Right lung (tissue), 5 donors: ENCODE measurements around the gene PAQR8. TPM values are rescaled to one million over a fixed set of nuclear protein-coding genes. Genes with fewer than 3 reads are reported as not detected.
"Not testable (repeated sequence)": the region's sequence is repeated elsewhere in the genome, so short reads cannot be mapped to it uniquely, and the experiment has no call there.

Source experiments
- DNase-seq, 2 donors: peaks; one replicate each; pipeline ENCODE4 v3.0.0-alpha.2; 2013
- polyA plus RNA-seq, 5 donors: library from polyadenylated mRNA; unstranded; fragments of 120-200 nt; gene quantifications; one replicate each; pipeline versions ENCODE4 v1.2.1 to v1.2.3, GENCODE V29; 2013; ENCODE audit warnings: inconsistent platforms in 1 of 5, low replicate concordance in 1 of 5; ENCODE audit not compliant: insufficient read length in 5 of 5, insufficient read depth in 1 of 5

The PAQR8 gene
- polyA plus RNA-seq, 5 donors, result 13.4 to 20.8 (median 17.6) TPM

- DNase-seq, result no peak
Measured at GRCh38 chr6:52373151-52373690, 11.3 kb downstream of the PAQR8 start.

GRCh38 chr6:52374247-52374646 is 12.3 kb downstream of the PAQR8 start:
- no peak for DNase-seq

- no peak for DNase-seq
Measured at GRCh38 chr6:52375780-52376556, 14.0 kb downstream of the PAQR8 start.

GRCh38 chr6:52376763-52377162 is 14.8 kb downstream of the PAQR8 start:
- DNase-seq, result no peak

- DNase-seq, result no peak
Measured at GRCh38 chr6:52377538-52378221, 15.7 kb downstream of the PAQR8 start.

DNA sequence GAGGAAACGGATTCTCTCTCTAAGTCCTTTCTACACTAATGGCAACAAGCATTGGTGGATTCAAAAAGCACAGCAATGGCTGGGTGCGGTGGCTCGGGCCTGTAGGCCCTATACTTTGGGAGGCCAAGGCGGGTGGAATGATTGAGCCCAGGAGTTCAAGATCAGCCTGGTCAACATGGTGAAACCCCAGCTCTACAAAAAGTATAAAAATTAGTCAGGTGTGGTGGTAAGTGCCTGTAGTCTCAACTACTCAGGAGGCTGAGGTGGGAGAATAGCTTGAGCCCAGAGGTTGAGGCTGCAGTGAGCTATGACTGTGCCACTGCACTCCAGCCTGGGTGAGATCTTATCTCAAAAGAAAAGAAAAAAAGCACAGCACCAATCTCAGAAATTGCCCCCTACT is 19.3 kb downstream of the PAQR8 start:
- DNase-seq, result no peak

DNA sequence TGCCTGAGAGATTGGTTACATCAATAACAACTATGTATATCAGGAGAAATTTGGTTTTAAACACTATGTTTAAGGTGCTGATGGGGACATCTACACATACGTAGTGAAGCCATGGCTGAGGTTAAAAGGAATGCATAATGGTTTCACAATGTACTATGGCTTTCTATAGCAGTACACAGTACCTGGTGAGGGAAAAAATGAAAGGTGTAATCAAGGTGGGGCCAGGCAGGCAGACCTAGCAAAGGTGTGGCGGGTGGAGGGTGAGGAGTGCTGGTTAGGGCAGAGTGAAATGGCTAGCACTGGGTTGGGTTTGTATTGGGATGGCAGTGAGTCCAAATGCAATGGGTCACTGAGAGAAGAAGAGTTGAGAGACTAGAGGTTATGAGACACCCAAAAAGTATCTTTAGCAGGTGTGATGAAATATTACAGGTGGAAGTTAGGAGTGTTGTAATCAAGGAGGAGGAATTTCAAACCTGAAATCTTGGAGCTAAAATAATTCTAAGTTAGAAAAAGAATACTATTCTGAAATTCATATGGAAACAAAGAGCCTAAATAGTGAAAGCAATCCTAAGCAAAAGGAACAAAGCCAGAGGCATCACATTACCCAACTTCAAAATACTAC is 22.3 kb downstream of the PAQR8 start:
- DNase-seq, result no peak

- no peak for DNase-seq
Measured at GRCh38 chr6:52385074-52385473, 23.1 kb downstream of the PAQR8 start.

GRCh38 chr6:52388119-52388518 is 26.2 kb downstream of the PAQR8 start:
- not testable (repeated sequence) for DNase-seq

- DNase-seq, result no peak
Measured at GRCh38 chr6:52388790-52389189, 26.8 kb downstream of the PAQR8 start.

- DNase-seq, result no peak
Measured at GRCh38 chr6:52389264-52389625, 27.3 kb downstream of the PAQR8 start.

- peak; percentile 30 to 35 for DNase-seq
Measured at GRCh38 chr6:52389626-52390360, 27.8 kb downstream of the PAQR8 start.

DNA sequence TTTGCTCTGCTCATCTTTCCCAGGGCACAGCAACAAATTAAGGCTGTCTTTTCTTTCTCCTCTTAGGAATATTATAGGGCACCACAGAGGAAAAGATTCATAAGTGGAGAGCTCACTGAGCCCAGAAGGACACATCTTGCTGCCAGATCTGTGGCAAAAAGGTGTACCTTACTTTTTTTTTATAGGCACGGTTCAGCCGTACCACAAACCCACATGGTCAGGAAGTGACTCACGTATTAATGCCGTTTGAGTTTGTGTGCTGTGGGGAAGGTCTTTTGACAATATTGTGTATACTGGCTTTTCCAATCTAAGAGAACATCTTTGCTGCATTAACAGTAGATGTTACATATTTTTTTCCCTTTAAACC is 28.4 kb downstream of the PAQR8 start:
- DNase-seq, result no peak

DNA sequence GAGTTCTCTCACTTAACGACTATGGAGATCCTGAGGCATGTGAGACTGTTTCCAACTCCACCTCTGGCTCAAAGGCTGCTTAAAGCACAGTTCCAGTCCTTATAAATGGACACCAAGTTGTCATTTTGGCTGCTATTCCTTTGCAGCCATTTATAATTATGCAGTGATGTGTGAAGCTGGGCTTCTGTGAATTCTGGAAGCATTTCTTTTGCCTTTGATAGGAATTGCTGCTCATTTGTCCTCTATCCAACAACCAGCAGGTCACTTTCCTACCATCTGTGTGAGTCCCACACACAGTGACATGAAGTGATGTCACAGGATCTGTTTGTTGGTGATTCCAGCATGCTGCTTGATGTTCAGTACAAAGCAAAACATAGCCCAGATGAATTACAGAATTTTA is 29.6 kb downstream of the PAQR8 start:
- no peak for DNase-seq

DNA sequence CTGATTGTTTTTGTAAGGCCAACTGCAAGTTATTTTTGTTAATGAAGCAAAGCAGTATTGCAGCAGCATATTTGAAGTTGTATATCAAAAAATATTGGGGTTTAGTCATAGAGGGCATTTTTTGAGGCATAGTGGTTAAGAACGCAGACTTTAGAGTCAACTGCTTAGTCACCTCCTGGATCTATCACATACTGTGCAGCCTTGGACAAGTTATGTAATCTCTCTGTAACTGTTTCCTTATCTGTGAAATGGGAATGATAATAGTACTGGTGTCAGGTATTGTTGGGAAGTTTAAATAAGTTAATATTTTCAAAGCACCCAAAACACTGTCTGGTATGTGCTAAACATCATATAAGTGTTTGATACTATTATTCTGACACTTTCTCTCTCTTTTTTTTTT is 31.0 kb downstream of the PAQR8 start:
- DNase-seq, result no peak

- DNase-seq, result no peak
Measured at GRCh38 chr6:52393780-52394179, 31.8 kb downstream of the PAQR8 start.

DNA sequence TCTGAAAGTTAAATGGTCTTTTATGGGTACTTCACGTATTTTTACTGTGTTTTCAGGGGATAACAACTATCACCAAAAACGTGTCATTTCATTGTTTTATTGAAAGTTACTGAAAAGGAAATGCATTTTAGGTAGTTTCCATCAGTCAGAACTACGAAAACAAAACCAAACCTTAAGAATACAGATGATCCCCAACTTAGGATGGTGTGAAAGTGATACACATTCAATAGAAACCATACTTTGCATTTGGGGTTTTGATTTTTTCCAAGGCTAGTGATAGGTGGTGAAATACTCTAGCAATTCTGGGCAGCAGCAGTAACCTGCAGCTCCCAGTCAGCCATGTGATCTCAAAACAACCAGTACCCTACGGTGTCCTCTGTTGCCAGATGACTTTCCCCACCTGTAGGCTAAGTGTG is 32.3 kb downstream of the PAQR8 start:
- no peak for DNase-seq

DNA sequence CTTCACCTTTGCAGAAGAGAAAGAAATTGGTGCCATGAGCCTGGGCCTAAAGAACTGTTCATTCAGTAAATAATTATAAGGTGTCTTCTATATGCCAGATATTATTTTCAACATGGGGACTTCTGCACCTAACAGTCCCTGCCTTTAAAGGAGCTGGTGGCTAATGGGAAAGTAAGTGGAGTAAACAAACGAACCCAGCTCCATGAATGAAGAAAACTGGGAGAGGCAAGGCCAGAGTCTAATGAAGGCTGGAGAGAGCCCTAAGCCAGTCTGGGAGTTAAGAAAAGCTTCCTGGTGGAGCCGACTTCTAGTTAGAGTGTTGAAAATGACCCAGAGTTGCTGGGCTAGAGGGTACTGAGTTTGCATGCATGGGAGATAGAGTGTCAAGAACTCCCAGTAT is 34.0 kb downstream of the PAQR8 start:
- no peak for DNase-seq

DNA sequence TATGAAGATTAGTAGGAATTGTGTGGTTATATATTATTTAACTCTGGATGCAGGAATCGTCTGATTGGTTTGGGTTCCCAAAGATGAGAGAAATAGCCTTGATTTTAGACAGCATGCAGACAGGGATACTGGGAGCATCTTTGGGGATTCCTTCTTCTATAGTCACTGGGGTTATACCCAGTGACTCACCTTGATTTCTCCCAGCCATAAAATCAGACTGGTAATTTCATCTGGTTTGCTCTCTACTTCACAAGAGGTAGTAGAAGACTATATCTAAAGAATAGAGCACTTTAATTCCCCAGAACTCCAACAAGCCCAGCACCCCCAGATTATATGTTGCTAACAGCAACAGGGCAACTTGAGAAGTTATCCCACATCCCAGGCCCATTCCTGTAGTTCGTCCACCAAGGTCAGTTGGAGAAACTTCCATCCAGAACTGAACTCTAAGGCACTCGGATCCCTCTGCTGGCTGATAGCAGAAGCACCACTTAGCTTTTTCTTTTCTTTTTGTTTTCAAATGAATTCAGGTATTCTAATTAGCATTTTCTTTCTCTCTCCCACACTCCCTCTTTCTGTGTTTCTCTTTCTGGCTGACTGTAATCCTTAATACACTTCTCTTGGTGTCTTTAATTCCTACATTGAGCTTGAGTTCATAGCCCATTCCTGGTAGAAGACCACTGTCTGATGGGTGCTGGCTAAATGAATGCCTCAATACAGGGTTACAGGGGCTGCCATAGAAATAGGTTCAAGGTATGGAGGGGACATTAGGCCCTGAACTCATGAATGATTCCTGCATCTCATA is 37.8 kb downstream of the PAQR8 start:
- peak in 1 of 2 donors; percentile 31 for DNase-seq

DNA sequence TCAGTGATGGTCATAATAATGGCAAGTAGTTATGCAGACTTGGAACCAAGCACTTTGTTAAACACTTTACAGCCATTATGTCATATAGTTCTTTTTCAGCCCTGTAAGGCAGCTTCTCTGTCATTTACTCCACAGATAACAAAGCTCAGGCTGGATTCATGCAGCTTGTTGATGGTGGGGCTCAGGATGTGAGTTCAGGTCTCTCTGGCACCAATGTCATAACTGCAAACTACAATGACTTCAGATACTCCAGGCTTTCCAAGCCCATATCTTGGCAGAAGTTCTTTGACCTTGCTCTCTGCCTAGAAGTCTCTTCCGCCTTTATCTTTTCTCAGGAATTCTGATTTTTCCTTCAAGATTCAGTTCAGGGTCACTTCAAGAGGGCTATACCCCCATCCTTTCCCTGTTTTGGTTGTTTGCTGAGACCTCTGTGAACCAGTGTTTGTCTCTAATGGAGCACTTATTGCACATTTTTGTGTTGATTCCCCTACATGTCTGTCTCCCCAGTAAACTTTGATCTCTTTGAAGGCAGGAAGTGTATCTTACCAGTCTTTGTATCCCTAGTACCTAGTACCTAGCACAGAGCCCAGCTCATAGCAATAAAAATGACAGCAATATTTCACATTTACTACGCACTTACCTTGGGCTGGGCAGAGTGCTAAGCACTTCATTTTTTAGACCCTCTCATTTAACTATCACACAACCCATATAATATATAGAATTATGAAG is 38.5 kb downstream of the PAQR8 start:
- no peak for DNase-seq

DNA sequence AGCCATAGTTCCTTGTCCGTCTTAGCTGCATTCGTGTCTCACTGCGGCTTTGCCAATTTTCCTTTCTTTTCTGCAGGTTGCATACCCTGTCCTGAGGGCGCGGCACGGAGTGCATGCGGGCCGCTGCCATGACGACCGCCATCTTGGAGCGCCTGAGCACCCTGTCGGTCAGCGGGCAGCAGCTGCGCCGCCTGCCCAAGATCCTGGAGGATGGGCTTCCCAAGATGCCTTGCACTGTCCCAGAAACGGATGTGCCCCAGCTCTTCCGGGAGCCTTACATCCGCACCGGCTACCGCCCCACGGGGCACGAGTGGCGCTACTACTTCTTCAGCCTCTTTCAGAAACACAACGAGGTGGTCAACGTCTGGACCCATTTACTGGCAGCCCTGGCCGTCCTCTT is 41.1 kb downstream of the PAQR8 start:
- DNase-seq, result no peak
